HG03103 (cell line): ENCODE measurements around the gene MIGA2.

Experiments used
- ATAC-seq: cut with Tn5 transposase; IDR thresholded peaks from one replicate; pipeline ENCODE4 v1.9.1; 2021; ENCODE audit warnings: low read depth; ENCODE audit not compliant: unreplicated experiment

MIGA2 gene

GRCh38 chr9:129036923-129037766, 719 bp downstream of the MIGA2 start:
- ATAC-seq, result no peak

GRCh38 chr9:129037767-129038098, 1.3 kb downstream of the MIGA2 start:
- no peak for ATAC-seq

DNA sequence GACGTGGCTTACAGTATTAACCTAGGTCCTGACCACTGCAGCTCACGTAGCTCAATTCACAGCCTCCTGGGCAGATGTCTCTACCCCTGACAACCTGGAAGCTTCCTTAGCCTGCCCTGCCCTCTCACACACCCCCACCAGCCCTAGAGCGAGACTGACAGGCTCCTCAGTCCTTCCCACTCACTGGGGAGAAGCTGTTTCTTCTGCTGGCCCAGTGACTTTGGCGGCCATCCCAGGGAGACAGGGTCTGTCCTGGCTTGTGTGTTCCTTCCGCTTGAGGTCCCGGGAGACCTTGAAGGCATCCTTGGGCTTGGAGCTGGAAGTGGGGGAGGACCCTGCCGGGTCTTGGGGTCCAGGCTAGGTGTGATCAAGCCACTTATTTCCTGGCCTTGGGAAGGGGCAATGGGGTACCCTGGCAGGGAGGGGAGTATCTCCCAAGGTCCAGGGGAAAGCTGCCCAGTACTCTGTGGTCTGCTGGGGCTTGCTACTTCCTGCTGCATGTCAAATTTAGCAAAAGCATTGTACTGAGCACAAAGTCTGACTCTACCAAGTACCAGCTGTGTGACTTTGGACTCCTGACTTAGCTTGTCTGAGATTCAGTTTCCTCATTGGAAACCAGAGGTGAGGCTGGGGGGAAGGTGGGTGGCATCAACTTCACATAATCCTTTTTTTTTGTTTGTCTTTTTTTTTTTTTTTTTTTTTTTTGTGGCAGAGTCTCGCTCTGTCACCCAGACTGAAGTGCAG, 1.9 kb downstream of the MIGA2 start:
- no peak for ATAC-seq

- no peak for ATAC-seq
Observed at GRCh38 chr9:129040113-129040643, 3.8 kb downstream of the MIGA2 start.

- no peak for ATAC-seq
Observed at GRCh38 chr9:129042016-129042415, 5.6 kb downstream of the MIGA2 start.

DNA sequence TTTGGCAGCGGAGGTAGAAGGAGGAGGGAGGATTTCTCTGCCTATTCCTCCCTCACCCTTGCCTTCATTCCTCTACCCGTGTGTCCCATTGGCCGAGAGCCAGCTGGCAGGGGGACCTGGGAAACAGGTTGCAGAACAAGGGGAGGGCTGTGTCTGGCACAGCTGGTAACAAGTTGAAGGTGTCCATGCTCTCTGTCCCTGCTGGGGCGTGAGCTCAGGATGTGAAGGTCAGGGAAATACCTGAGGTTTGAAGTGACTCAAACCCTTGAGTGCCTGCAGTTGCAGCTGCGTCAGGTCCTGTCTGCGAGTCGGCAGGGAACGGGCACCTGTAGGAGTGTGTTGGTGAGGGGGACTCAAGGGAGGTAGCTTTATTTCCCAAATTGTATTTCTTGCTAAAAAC, 16.2 kb downstream of the MIGA2 start:
- no peak for ATAC-seq

- no peak for ATAC-seq
Observed at GRCh38 chr9:129053020-129053419, 16.6 kb downstream of the MIGA2 start.

- ATAC-seq, result no peak
Observed at GRCh38 chr9:129054163-129054851, 17.9 kb downstream of the MIGA2 start.

- no peak for ATAC-seq
Observed at GRCh38 chr9:129058965-129059795, 22.8 kb downstream of the MIGA2 start.

GRCh38 chr9:129059796-129060785, 23.7 kb downstream of the MIGA2 start:
- no peak for ATAC-seq

- ATAC-seq, result no peak
Observed at GRCh38 chr9:129060991-129061390, 24.6 kb downstream of the MIGA2 start.

GRCh38 chr9:129063061-129063460, 26.6 kb downstream of the MIGA2 start:
- ATAC-seq, result no peak

DNA sequence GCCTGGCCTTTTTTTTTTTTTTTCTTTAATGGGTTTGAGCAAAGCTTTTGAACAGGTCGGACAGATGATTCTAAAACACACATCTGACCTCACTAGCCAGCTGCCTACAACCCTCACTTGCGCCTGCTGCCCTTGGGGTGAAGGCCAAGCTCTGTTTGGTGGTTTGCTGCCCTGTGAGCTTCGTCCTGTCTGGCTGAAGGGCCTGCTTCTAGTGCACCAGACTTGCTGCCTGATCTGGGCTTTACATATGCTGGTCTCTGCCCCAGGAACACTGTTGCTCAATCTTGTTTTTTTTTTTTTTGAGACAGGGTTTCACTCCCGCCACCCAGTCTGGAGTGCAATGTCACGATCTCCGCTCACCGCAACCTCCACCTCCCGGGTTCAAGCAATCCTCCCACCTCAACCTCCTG, 28.1 kb downstream of the MIGA2 start:
- no peak for ATAC-seq

GRCh38 chr9:129068110-129068509, 31.7 kb downstream of the MIGA2 start:
- ATAC-seq, result no peak

GRCh38 chr9:129068990-129069861, 32.8 kb downstream of the MIGA2 start:
- no peak for ATAC-seq

- ATAC-seq, result no peak
Observed at GRCh38 chr9:129069862-129070641, 33.6 kb downstream of the MIGA2 start.
